Calu3 (cell line): ENCODE data around the gene MIA2. TPM values are rescaled to one million over a fixed set of nuclear protein-coding genes. Genes with fewer than 3 reads are reported as not detected.
A peak's percentile ranks its signal among the peaks of the same experiment; 100 is the strongest.

Experiments used
- BruUV-seq: library from RNA; stranded (reverse); fragments of 400-500 nt; replicated peaks from 2 replicates; lab custom pipeline; 2021; lab: Mats Ljungman, UMichigan
- CTCF ChIA-PET: fragments of 300-600 bp; sonication (Branson Sonifier 250); formaldehyde crosslinking; loops from one replicate; lab custom pipeline; 2022; ENCODE audit warnings: antibody characterized with exemption; lab: Charles Lee
- DNase-seq: peaks from one replicate; pipeline ENCODE4 v3.0.0; 2022
- H3K27ac Mint-ChIP-seq: one replicate; pipeline ENCODE4 v1.8.0; 2022; ENCODE audit warnings: mixed read lengths; ENCODE audit not compliant: unreplicated experiment
- H3K27me3 Mint-ChIP-seq: one replicate; pipeline ENCODE4 v1.8.0; 2022; ENCODE audit warnings: mixed read lengths; ENCODE audit not compliant: unreplicated experiment
- H3K36me3 Mint-ChIP-seq: one replicate; pipeline ENCODE4 v1.8.0; 2022; ENCODE audit warnings: mild to moderate bottlenecking, moderate library complexity, mixed read lengths; ENCODE audit not compliant: insufficient read depth, unreplicated experiment
- H3K4me1 Mint-ChIP-seq: one replicate; pipeline ENCODE4 v1.8.0; 2022; ENCODE audit warnings: mild to moderate bottlenecking, low read depth, mixed read lengths; ENCODE audit not compliant: unreplicated experiment
- H3K4me3 Mint-ChIP-seq: one replicate; pipeline ENCODE4 v1.8.0; 2022; ENCODE audit warnings: mild to moderate bottlenecking, low read depth, moderate library complexity, mixed read lengths; ENCODE audit not compliant: unreplicated experiment
- H3K9me3 Mint-ChIP-seq: one replicate; pipeline ENCODE4 v1.8.0; 2022; ENCODE audit warnings: low read depth, mixed read lengths; ENCODE audit not compliant: unreplicated experiment
- CTCF ChIP-seq: fragments of 200-600 bp; IDR thresholded peaks from one replicate; pipeline ENCODE4 v1.8.0; 2022; ENCODE audit warnings: antibody characterized with exemption; ENCODE audit not compliant: unreplicated experiment
- intact Hi-C: fragments of 100-400 bp; cut with micrococcal nuclease; formaldehyde crosslinking; loops from one replicate; pipeline ENCODE4 v1.10.0; 2022; ENCODE audit not compliant: unreplicated experiment
- total RNA-seq: library from RNA; stranded (reverse); gene quantifications from 2 replicates; pipeline ENCODE4 v1.2.3, GENCODE V29; 2022

MIA2 gene
- total RNA-seq, 1 experiment from 2014 or later = 49.1 TPM

DNA sequence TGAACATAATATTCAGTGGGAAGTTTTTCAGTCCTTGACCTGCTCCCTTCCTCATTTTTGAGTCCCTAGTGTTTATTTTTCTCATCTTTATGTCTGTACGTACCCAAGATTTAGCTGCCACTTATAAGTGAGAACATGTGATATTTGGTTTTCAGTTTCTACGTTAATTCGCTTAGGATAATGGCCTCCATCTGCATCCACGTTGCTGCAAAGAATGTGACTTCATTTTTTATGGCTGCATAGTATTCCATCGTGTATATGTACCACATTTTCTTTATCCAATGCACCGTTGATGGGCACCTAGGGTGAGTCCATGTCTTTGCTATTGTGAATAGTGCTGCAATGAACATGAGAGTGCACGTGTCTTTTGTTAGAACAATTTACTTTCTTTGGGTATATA is 30.3 kb downstream of the MIA2 start:
- DNase-seq = no peak
- H3K4me1 Mint-ChIP-seq = peaks cover 18% of the 10 kb centered on the region
- H3K9me3 Mint-ChIP-seq = no peaks in the 10 kb centered on the region
- peaks cover 39% of the 10 kb centered on the region for H3K36me3 Mint-ChIP-seq
- intact Hi-C loops = loop anchor here (2.0 kb wide), 1 partner anchor 31 kb away; the partner anchor contains the start of gene MIA2
- H3K27ac Mint-ChIP-seq = no peak overlapping the region
- no TSS peak for BruUV-seq
- CTCF ChIA-PET = interaction anchor here (0.7 kb wide), 1 partner anchor 34 kb away, joined by 3 read pairs; no protein-coding TSS in a partner anchor
- no peak overlapping the region for H3K4me3 Mint-ChIP-seq
- TF ChIP-seq CTCF = no peak
- H3K27me3 Mint-ChIP-seq = no peaks in the 10 kb centered on the region

DNA sequence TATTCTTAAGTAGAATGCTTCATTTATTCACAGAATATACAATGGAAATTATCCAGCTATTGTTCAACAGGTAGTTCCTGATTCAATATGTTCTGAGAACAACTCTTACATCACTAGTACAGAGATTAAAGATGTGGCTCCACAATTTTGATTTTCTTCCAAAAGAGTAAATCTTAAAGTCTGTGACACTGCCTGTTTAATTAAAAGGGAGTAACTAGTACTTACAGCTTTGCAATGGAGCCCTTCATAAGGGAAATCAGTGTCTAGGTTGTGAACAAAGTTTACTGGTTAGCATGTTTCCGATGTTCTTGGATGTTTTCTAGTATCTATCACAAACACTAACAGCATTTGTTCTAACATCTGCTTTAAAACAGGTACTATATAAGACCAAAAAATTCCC is 30.8 kb downstream of the MIA2 start:
- no TSS peak for BruUV-seq
- Mint-ChIP-seq H3K4me1 (peaks cover 23% of the 10 kb centered on the region), H3K27ac (peak overlapping the region; percentile 85), H3K36me3 (peaks cover 39% of the 10 kb centered on the region), H3K27me3 (no peaks in the 10 kb centered on the region), H3K4me3 (peak overlapping the region; percentile 75), H3K9me3 (no peaks in the 10 kb centered on the region)
- no peak for DNase-seq
- intact Hi-C loops = loop anchor here (2.0 kb wide), 1 partner anchor 32 kb away; the partner anchor contains the start of gene MIA2
- TF ChIP-seq CTCF = no peak
- CTCF ChIA-PET = interaction anchor here (0.6 kb wide), 1 partner anchor 72 kb away, joined by 3 read pairs; no protein-coding TSS in a partner anchor

DNA sequence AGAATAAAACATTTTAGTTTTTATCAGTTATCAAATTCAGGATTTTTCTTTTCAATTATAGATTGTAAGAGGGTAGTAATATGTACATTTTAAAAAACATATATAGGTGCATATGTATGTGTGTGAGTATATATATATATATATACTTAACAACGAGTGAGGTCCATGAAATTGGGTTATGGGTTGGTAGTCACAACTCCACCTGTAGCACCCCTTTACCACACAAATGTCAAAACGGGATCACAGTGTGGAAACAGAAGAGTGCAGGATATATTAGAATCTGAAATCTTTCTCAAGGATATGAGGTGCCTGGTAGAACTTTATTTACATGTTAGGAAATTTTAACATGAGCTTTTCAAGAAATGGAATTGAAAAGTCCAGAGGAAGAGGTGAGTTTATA is 31.3 kb downstream of the MIA2 start:
- Mint-ChIP-seq H3K4me3 (peak overlapping the region; percentile 75), H3K4me1 (peaks cover 27% of the 10 kb centered on the region), H3K27me3 (no peaks in the 10 kb centered on the region), H3K27ac (peak overlapping the region; percentile 85), H3K36me3 (peaks cover 39% of the 10 kb centered on the region), H3K9me3 (no peaks in the 10 kb centered on the region)
- DNase-seq = peak; percentile 23
- BruUV-seq = no TSS peak
- intact Hi-C loops = loop anchor here (2.0 to 5.0 kb wide), 2 partner anchors 32 to 102 kb away; partner anchors contain the start of gene MIA2
- TF ChIP-seq CTCF = no peak
- CTCF ChIA-PET = interaction anchor here (0.6 to 0.7 kb wide), 2 partner anchors 26 to 73 kb away, joined by 3 read pairs; no protein-coding TSS in a partner anchor

DNA sequence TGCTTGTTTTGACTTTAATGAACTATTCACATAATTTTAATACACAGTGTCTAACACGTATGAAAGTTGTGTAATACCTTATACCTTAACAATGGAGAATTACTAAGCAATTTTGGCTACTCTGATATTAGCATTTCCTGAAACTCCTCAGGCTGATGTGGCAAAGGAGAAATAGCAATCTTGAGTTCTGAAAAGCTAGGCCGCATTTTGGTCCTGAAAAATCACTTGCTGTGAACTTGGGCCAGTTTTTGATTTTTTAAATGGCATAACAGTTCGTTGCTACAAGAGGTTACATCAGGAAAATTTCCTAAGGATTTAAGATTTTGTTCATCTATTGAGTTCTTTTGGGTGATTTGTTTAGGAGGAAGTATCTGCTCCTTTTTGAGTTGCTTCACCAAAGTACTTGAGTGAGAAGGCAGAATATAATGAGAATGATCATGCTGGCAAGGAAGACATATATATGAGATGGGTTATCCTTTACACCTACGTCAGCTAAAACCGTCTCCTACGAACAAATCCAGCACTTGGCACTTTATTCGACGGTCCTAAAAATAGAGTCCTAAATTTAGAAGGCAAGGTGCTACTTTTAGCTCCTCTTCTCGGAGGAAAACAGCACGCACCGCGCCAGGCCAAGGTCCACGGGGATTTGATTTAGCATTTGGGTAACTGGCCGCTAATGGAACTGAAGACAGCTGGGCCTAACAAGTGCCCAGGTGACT is 32.2 kb downstream of the MIA2 start:
- CTCF ChIA-PET = interaction anchor here (0.6 to 0.7 kb wide), 2 partner anchors 27 to 1814 kb away, joined by 3 to 6 read pairs; no protein-coding TSS in a partner anchor
- DNase-seq = no peak

More for the DNA sequence above, 32.2 kb downstream of the MIA2 start:
- Mint-ChIP-seq H3K4me1 (peaks cover 31% of the 10 kb centered on the region), H3K36me3 (peaks cover 39% of the 10 kb centered on the region), H3K27ac (peak overlapping the region; percentile 85), H3K4me3 (peak overlapping the region; percentile 75), H3K9me3 (no peaks in the 10 kb centered on the region), H3K27me3 (no peaks in the 10 kb centered on the region)
- TSS peak; percentile 93 for BruUV-seq
- TF ChIP-seq CTCF = no peak
- intact Hi-C loops = loop anchor here (2.0 to 5.0 kb wide), 3 partner anchors 33 to 101 kb away; partner anchors contain the start of genes MIA2 and PNN
